ENCODE results near the gene MAST2. TPM values are rescaled to one million over a fixed set of nuclear protein-coding genes. Genes with fewer than 3 reads are reported as not detected.
A peak's percentile ranks its signal among the peaks of the same experiment; 100 is the strongest.

The MAST2 gene
- total and polyA plus RNA-seq, 2 of the 4 experiments (the other 2 are of a cell fraction), result 14.2 to 41.0 TPM

DNA sequence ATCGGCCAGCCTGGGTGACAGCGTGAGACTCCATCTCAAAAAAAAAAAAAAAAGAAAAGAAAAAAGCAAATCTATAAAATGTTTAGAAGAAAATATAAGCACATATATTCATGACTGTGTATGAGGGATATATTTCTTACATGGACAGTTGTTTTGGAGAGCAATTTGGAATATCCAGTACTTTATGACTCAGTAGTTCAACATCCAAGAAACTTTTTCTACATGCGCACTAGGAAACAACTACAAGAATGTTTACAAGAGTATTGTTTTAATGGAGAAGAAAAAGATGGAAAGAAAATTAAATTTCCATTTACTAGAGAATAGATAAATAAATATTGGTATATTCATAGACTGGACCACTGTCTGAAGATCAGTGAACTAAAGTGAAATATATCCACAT is 77.5 kb downstream of the MAST2 start:
- WGBS, 2 experiments (ENCODE audit: extremely low coverage in 2 of 2, insufficient read length in 1 of 2), result no CpG with 5 or more reads among the region's 3 CpGs
- Histone ChIP-seq H3K36me3 (ENCODE audit: control insufficient read depth, insufficient read depth, low read length) (no peaks in the 10 kb centered on the region), H2BK15ac (ENCODE audit: low read depth, low read length) (no peak overlapping the region), H3K79me1 (ENCODE audit: low read depth in 1 of 2, low read length in 2 of 2) (peaks cover 21 to 40% of the 10 kb centered on the region in 2 experiments), H3K9me1 (ENCODE audit: insufficient read depth, low read length) (no peaks in the 10 kb centered on the region), H4K91ac (ENCODE audit: insufficient read depth, low read depth, low read length) (0 out of 2 replicates have a peak overlapping the region, but pooled peaks have one; percentile 9), H3K9me3 (ENCODE audit: control insufficient read depth, insufficient read depth, low read length) (no peaks in the 10 kb centered on the region), H4K20me1 (ENCODE audit: insufficient read depth, low read length) (no peaks in the 10 kb centered on the region), H3K4me3 (ENCODE audit: insufficient read depth, low read depth, low read length) (no peak overlapping the region), H3K14ac (replicated peaks; ENCODE audit: low read depth, low read length) (no peak overlapping the region; the same call in 1 of the 2 replicates), H2AK9ac (replicated peaks; ENCODE audit: low read depth, low read length, poor library complexity) (no peak overlapping the region), H3K9ac (ENCODE audit: low read depth, low read length) (no peak overlapping the region), H3K4me2 (ENCODE audit: low read depth, low read length) (no peak overlapping the region), H2BK120ac (ENCODE audit: low read depth, low read length) (no peak overlapping the region), H3K56ac (ENCODE audit: extremely low read depth, insufficient read depth, low read length) (no peak overlapping the region; the same call in 1 of the 2 replicates), H2BK20ac (ENCODE audit: low read depth, low read length) (no peak overlapping the region), H3K27me3 (ENCODE audit: control insufficient read depth, insufficient read depth, low read length) (no peaks in the 10 kb centered on the region), H3K4ac (ENCODE audit: low read depth, low read length) (peak overlapping the region; percentile 38; the same call in 1 of the 2 replicates), H2BK5ac (ENCODE audit: low read depth, low read length, poor library complexity, severe bottlenecking) (peak overlapping the region; percentile 91), H3K18ac (ENCODE audit: low read depth, low read length) (no peak overlapping the region), H2AK5ac (ENCODE audit: low read depth, low read length) (peak overlapping the region; percentile 65), H3K4me1 (ENCODE audit: control insufficient read depth, insufficient read depth, low read length) (peaks cover 12% of the 10 kb centered on the region), H3K23ac (ENCODE audit: low read depth, low read length) (no peak overlapping the region), H3K27ac (ENCODE audit: insufficient read depth, low read length) (peak overlapping the region; percentile 68; the same call in 1 of the 2 replicates), H4K5ac (ENCODE audit: low read depth, low read length) (no peak overlapping the region), H4K8ac (ENCODE audit: low read depth in 2 of 2, low read length in 2 of 2) (no peak overlapping the region), H2AFZ (replicated peaks; ENCODE audit: low read length, poor library complexity) (no peak overlapping the region)
- CTCF ChIA-PET, result interaction anchor here (0.6 kb wide), 1 partner anchor 9 kb away, joined by 4 read pairs; no protein-coding TSS in a partner anchor
- in situ Hi-C loops (cut with MboI; ENCODE audit: low sequenced_read_pairs), result no loop called here
- intact Hi-C loops (cut with micrococcal nuclease), result loop anchor here (2.0 to 5.0 kb wide), 5 partner anchors 192 to 359 kb away; partner anchors contain the start of genes NASP, P3R3URF, PRDX1 and TMEM69
- ATAC-seq (ENCODE audit: low read depth), result peak; percentile 68
- TF ChIP-seq CEBPB (IDR thresholded peaks at IDR 0.05; ENCODE audit: low read depth, low read length) (no peak), RFX5 (IDR thresholded peaks at IDR 0.05; ENCODE audit: low read depth, low read length) (no peak), MAZ (IDR thresholded peaks at IDR 0.05; ENCODE audit: borderline replicate concordance, low read depth, low read length) (no peak), MXI1 (IDR thresholded peaks at IDR 0.05; ENCODE audit: borderline replicate concordance, low read depth, low read length) (no peak), ELK1 (IDR thresholded peaks at IDR 0.05; ENCODE audit: borderline replicate concordance, low read depth, low read length) (no peak), CHD1 (IDR thresholded peaks at IDR 0.05; ENCODE audit: low read depth, low read length) (no peak), RAD21 (IDR thresholded peaks at IDR 0.05; ENCODE audit: low read length) (no peak), POLR2A (IDR thresholded peaks at IDR 0.05; ENCODE audit: low read depth, low read length) (no peak)
- peak; percentile 75 for DNase-seq
- BruUV-seq (replicated peaks), result no TSS peak
- POLR2A ChIA-PET (ENCODE audit: unreplicated experiment), result no interaction called here
- dilution Hi-C loops (cut with HindIII; ENCODE audit: low sequenced_read_pairs, unreplicated experiment), result no loop called here

Measured in IMR-90 (cell line).